ENCODE measurements around the gene FDXR. TPM values are rescaled to one million over a fixed set of nuclear protein-coding genes. Genes with fewer than 3 reads are reported as not detected.
"Not testable (repeated sequence)": the region's sequence is repeated elsewhere in the genome, so short reads cannot be mapped to it uniquely, and the experiment has no call there.

The FDXR gene
- total RNA-seq, 1 donor from 2014 or later = 12.6 TPM

DNA sequence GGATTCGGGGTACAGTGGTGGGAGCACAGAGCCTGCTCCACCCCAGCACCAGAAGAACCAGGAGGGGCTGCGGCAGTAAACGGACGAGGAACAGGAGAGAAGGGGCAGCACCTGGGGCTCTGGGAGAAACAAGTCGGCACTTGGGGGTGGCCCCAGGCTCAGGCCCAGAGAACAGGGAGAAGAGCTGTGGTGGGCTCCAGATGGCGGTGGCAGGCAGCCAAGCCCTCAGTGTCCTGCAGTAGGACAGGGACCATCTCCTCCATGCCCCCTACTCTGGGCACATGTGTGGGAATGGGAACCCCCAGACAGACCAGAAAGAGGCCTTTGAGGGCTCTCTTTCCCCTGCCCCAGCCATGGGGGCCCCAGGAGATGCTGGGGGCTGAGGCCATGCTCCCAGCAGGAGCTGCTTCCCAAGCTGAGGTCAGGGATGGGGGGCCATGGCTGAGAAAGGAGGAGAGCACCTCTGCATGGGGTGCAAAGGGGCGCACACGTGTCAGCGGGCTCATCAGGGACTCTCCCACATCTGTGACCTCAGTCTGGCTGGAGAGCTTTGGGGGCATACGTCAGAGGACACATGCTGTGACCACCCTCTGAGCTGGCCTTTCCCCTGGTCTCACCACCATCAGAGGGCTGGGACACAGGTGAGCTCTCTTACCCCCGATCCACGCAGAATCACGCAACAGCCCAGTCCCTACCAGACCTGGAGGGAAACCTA, 43.5 kb upstream of the FDXR start:
- intact Hi-C loops (cut with DNase I) = no loop called here
- TF ChIP-seq, protein P1, sequence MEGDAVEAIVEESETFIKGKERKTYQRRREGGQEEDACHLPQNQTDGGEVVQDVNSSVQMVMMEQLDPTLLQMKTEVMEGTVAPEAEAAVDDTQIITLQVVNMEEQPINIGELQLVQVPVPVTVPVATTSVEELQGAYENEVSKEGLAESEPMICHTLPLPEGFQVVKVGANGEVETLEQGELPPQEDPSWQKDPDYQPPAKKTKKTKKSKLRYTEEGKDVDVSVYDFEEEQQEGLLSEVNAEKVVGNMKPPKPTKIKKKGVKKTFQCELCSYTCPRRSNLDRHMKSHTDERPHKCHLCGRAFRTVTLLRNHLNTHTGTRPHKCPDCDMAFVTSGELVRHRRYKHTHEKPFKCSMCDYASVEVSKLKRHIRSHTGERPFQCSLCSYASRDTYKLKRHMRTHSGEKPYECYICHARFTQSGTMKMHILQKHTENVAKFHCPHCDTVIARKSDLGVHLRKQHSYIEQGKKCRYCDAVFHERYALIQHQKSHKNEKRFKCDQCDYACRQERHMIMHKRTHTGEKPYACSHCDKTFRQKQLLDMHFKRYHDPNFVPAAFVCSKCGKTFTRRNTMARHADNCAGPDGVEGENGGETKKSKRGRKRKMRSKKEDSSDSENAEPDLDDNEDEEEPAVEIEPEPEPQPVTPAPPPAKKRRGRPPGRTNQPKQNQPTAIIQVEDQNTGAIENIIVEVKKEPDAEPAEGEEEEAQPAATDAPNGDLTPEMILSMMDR (IDR thresholded peaks at IDR 0.05) = no peak
- ATAC-seq (no peak), DNase-seq (no peak)
- H3K27ac ChIP-seq = no peak overlapping the region
- no peaks in the 10 kb centered on the region for H3K4me1 ChIP-seq
- H3K4me3 ChIP-seq = no peak overlapping the region
- H3K27me3 ChIP-seq (ENCODE audit: low read depth) = peaks cover 33% of the 10 kb centered on the region
- no peaks in the 10 kb centered on the region for H3K9me3 ChIP-seq
- no peaks in the 10 kb centered on the region for H3K36me3 ChIP-seq

DNA sequence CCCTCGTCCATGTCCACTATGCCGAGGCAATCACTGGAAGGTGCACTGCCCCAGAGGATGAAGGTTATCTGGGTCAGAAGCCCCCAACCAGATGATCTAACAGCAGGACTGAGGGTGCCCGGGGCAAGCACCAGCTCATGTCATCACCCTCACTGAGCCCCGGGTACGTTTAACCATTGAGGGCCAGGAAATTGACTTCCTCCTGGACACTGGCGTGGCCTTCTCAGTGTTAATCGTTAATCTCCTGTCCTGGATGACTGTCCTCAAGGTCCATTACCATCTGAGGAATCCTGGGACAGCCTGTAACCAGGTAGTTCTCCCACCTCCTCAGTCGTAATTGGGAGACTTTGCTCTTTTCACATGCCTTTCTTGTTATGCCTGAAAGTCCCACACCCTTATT, 38.6 kb upstream of the FDXR start:
- H3K36me3 ChIP-seq; H3K4me3 ChIP-seq; H3K9me3 ChIP-seq; DNase-seq; H3K27ac ChIP-seq; intact Hi-C loops (cut with DNase I); H3K4me1 ChIP-seq; ATAC-seq: not testable (repeated sequence)
- peaks cover 12% of the 10 kb centered on the region for H3K27me3 ChIP-seq (ENCODE audit: low read depth)

DNA sequence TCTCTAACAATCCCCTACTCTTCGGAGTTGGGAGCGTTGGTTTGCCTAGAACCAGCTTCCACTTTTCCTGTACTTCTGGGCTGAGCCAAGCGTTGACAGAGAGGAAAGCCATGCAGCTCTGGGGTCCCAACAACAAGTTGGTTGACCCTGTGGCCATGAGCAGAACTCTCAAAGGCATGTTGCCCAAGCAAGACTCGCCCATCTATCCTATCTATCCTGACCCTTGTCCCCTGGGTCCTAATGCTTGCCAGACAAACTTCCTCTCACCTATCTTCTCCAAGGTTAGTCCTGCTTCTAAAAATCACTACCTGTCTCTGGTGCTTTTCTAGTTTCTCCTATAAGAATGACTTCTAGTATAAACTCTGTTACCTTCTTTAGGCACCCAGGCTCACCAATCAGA, 36.3 kb upstream of the FDXR start:
- ATAC-seq; H3K27ac ChIP-seq; H3K4me1 ChIP-seq; H3K27me3 ChIP-seq (ENCODE audit: low read depth); H3K4me3 ChIP-seq; DNase-seq; H3K36me3 ChIP-seq; H3K9me3 ChIP-seq; intact Hi-C loops (cut with DNase I): not testable (repeated sequence)

DNA sequence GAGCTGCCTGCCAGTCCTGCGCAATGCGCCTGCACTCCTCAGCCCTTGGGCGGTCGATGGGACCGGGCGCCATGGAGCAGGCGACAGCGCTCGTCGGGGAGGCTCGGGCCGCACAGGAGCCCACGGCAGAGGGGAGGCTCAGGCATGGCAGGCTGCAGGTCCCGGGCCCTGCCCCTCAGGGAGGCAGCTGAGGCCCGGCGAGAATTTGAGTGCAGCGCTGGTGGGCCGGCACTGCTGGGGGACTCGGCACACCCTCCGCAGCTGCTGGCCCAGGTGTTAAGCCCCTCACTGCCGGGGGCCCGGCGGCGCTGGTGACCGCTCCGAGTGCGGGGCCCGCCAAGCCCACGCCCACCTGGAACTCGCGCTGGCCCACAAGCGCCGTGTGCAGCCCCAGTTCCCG, 34.2 kb upstream of the FDXR start:
- ATAC-seq (no peak), DNase-seq (no peak)
- Histone ChIP-seq H3K27ac (no peak overlapping the region), H3K4me3 (no peak overlapping the region), H3K4me1 (no peaks in the 10 kb centered on the region), H3K36me3 (no peaks in the 10 kb centered on the region), H3K9me3 (no peaks in the 10 kb centered on the region), H3K27me3 (ENCODE audit: low read depth) (peaks cover 3% of the 10 kb centered on the region)
- intact Hi-C loops (cut with DNase I) = no loop called here
- TF ChIP-seq, protein P1 (IDR thresholded peaks at IDR 0.05) = no peak

DNA sequence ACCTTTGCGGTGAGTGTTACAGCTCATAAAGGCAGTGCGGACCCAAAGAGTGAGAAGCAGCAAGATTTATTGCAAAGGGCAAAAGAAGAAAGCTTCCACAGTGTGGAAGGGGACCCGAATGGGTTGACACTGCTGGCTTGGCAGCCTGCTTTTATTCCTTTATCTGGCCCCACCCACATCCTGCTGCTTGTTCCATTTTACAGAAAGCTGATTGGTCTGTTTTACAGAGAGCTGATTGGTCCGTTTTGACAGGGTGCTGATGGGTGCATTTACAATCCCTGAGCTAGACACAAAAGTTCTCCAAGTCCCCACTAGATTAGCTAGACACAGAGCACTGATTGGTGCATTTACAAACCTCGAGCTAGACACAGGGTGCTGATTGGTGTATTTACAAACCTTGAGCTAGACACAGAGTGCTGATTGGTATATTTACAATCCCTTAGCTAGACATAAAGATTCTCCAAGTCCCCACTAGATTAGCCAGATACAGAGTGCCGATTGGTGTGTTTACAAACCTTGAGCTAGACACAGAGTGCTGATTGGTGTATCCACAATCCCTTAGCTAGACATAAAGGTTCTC, 33.5 kb upstream of the FDXR start:
- H3K4me3 ChIP-seq; H3K9me3 ChIP-seq; intact Hi-C loops (cut with DNase I); H3K27me3 ChIP-seq (ENCODE audit: low read depth); H3K4me1 ChIP-seq; H3K27ac ChIP-seq; H3K36me3 ChIP-seq; ATAC-seq; DNase-seq: not testable (repeated sequence)

DNA sequence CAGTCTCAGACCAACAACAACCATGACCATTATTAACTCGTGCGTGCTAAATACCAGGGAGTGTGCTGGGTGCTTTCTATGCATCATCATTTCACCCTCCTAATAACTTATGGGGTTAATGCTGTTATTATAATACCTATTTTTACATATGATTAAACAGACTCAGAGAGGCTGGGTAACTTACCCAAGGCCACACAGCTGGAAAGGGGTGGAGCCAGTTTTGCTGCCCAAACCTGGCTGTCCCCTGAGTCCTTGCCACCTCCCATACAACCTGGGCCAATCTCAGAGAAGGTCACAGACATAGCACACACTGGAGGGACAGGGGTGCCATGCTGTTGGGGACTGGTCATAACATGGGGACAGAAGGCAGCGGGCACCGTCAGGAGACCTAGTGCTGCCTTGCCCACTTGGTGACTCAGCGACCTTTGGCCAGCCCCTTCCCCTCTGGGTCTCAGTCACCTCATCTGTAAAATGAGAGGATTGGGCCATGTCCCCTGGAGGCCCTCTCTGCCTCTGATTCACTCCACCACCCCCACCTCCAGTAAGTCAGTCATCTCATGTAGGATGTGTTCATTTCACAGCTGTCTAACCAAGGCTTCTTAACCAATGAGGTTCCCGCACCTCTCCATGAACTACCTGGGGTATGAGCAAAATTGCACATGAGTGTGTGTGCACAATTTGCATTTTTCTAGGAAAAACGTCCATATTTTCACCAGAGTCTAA, 32.1 kb upstream of the FDXR start:
- Histone ChIP-seq H3K27me3 (ENCODE audit: low read depth) (peaks cover 3% of the 10 kb centered on the region), H3K36me3 (no peaks in the 10 kb centered on the region), H3K9me3 (no peaks in the 10 kb centered on the region), H3K4me1 (no peaks in the 10 kb centered on the region), H3K27ac (no peak overlapping the region), H3K4me3 (no peak overlapping the region)
- TF ChIP-seq, protein P1 (IDR thresholded peaks at IDR 0.05) = no peak
- intact Hi-C loops (cut with DNase I) = no loop called here
- no peak for ATAC-seq
- DNase-seq = no peak

DNA sequence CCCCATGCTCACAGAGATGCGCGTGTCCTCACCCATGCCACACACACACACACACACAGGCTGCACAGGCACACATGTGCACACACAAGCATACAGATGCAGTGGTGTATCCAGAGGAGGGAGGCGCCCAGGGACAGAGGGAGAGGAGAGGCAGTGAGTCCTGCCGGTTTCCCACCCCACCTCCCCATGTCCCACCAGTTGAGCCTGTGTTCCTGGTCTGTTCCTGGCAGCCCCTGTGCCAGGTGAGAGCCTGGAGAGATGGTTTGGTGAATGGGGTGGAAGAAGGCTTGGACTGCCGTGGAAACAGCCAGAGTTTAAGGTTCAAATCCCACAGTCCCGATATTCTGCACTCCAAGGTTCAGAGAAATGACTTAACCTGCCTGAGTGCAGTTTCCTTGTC, 30.9 kb upstream of the FDXR start:
- H3K36me3 ChIP-seq = no peaks in the 10 kb centered on the region
- DNase-seq (no peak), ATAC-seq (no peak)
- TF ChIP-seq, protein P1 (IDR thresholded peaks at IDR 0.05) = no peak
- H3K4me3 ChIP-seq = no peak overlapping the region
- no peaks in the 10 kb centered on the region for H3K9me3 ChIP-seq
- H3K27me3 ChIP-seq (ENCODE audit: low read depth) = peaks cover 3% of the 10 kb centered on the region
- intact Hi-C loops (cut with DNase I) = no loop called here
- no peak overlapping the region for H3K27ac ChIP-seq
- H3K4me1 ChIP-seq = no peaks in the 10 kb centered on the region
